GM18861 (cell line): ENCODE measurements around the gene OR2L8.

Source experiments
- ATAC-seq: cut with Tn5 transposase; IDR thresholded peaks from one replicate; pipeline ENCODE4 v1.9.1; 2021; ENCODE audit not compliant: unreplicated experiment

The OR2L8 gene

GRCh38 chr1:247966532-247967204, 18.0 kb downstream of the OR2L8 start:
- peak; percentile 73 for ATAC-seq

- ATAC-seq = no peak
Observed at GRCh38 chr1:247992986-247993385, 44.3 kb downstream of the OR2L8 start.

- no peak for ATAC-seq
Observed at GRCh38 chr1:247998811-247999210, 50.2 kb downstream of the OR2L8 start.
